Measurements from ENCODE around the gene ATP6V1F.
A peak's percentile ranks its signal among the peaks of the same experiment; 100 is the strongest.

Gene ATP6V1F

DNA sequence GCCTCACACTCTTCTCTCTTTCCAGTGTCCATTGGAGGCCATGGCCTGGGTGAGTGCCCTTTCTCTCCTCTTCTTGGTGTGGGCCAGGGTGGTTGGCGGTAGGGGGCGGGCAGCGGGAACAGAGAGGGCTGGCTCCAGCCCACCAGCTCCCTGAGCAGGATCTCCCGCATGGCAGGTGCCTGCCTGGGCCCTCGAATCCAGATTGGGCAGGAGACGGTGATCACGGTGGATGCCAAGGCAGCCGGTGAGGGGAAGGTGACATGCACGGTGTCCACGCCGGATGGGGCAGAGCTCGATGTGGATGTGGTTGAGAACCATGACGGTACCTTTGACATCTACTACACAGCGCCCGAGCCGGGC lies 13.5 kb upstream of the ATP6V1F start:
- DNase-seq (no peak), ATAC-seq (no peak)

DNA sequence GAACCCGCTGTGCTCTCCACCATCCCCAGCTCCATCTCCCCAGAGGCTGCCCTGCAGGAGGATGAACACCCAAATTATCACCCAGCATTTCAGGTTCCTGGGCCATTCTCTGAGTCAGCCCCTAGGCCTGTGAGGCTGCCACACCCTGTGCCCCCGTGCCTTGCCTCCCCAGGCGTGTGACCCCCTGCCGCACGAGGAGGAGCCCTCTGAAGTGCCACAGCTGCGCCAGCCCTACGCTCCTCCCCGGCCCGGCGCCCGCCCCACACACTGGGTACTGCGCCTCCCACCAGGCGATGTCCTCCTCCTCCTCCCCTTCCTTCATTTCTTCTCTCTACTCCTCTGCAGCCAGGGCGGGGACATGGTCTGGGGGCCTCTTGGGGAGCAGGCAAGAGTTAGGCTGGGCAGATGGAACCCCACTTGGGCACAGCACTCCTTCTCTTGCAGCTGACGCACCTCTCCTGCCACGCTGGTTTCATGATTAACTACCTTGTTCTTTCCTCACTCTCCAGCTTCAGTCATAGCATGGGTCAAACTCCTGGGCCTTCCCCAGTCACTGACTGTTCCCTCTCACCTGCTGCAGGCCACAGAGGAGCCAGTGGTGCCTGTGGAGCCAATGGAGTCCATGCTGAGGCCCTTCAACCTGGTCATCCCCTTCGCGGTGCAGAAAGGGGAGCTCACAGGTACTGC lies 12.7 kb upstream of the ATP6V1F start:
- ATAC-seq (no peak), DNase-seq (no peak)

DNA sequence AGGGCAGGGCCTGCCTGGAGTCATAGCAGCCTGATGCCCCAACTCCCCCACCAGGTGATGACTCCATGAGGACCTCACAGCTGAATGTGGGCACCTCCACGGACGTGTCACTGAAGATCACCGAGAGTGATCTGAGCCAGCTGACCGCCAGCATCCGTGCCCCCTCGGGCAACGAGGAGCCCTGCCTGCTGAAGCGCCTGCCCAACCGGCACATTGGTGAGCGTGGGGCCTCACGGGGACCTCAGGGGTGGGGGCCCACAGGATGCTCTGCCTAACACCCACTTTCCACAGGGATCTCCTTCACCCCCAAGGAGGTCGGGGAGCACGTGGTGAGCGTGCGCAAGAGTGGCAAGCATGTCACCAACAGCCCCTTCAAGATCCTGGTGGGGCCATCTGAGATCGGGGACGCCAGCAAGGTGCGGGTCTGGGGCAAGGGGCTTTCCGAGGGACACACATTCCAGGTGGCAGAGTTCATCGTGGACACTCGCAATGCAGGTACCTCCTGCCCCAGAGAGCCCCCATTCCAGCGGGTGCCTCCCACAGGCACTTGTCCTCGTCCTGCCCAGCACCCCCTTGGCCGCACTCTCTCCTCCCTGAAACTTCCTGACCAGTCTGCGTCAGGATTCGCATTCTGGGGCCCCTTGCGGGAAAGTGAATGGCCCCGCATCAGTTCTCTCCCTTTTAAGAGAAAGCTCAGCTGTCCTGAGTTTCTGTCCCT lies 10.0 kb upstream of the ATP6V1F start:
- ATAC-seq (no peak), DNase-seq (no peak)

- no peak for ATAC-seq
- DNase-seq = no peak
Measured at GRCh38 chr7:128853799-128854198, 8.9 kb upstream of the ATP6V1F start.

- ATAC-seq (no peak), DNase-seq (no peak)
Measured at GRCh38 chr7:128854396-128854795, 8.3 kb upstream of the ATP6V1F start.

- ATAC-seq (no peak), DNase-seq (no peak)
Measured at GRCh38 chr7:128855559-128855958, 7.1 kb upstream of the ATP6V1F start.

- DNase-seq (no peak), ATAC-seq (no peak)
Measured at GRCh38 chr7:128856001-128856718, 6.5 kb upstream of the ATP6V1F start.

DNA sequence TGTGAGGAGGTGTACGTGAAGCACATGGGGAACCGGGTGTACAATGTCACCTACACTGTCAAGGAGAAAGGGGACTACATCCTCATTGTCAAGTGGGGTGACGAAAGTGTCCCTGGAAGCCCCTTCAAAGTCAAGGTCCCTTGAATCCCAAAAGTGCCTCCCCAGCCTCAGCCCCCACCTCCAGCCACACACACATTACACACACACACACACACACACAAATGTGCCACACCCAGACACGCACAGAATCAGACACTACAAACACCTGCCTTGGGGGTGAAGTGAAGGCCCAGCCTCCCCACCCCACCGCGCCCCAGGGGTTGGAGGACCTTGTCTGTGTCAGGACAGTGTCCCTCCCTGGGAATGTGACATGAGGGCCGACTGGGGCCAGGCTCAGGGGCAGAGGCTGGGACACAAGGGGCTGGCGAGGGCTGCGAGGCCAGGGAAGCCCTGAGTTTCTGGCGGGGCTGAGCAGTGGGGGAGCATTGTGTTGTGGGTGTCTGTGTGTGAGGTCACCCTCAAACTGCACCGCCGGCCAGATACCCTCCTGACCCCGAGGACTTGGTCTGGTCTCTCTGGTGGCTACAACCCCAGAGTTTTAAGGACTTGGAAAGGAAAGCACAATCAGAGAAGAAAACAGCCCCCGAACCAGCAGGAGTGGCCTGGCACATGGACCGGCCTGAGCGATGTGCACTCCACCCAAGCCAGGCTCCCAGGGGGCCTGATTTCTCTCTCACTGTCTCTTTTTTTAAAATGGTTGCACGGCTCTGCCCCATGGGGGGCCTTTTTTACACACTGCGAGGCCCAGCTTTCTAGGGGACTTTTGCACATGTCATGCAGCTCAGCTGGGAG lies 4.0 kb upstream of the ATP6V1F start:
- ATAC-seq = no peak

GRCh38 chr7:128859232-128860157 lies 3.2 kb upstream of the ATP6V1F start:
- ATAC-seq = no peak
- DNase-seq = no peak

More for the DNA sequence above, 4.0 kb upstream of the ATP6V1F start:
- no peak for DNase-seq

DNA sequence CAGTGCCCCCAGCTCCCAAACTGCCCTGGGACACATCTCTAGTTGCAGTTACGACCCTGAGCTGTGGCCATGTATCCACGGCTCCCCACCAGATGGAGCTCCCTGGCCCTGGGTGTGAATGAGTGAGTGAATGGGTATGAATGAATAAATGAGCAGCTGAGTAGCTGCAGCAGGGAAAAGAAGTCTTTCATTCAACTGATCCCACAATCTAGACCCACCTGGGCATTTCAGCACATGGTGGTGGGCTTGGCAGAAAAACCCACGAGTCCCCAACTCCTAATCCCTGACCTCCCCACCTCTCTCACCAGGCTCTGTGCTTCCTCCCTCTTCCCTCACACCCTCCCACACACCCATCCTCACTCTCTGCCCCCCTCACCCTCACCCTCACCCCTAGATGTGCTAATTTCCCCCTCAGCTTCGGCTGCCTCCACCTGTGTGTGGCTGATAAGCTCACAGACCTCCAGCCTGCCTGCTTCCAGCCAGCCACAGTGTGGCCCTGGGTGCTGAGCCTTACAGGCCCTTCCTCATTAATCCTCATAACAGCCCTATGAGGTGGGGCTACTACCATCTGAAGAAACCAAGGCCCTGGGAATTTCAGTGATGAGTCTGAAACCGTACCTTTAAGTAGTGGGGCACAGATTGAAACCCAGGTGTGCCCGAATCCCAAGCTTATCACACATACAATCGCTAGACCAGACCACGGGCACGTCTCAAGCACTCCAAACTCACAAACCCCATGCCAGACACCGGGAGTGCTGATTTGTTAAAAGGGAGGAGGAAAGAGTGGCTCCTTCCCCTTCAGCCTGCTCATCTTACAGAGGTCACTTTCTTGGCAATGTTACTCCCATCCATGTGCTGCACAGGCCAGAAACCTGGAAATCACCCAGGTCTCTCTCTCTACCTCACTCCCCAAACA lies 2.2 kb upstream of the ATP6V1F start:
- no peak for DNase-seq
- no peak for ATAC-seq

DNA sequence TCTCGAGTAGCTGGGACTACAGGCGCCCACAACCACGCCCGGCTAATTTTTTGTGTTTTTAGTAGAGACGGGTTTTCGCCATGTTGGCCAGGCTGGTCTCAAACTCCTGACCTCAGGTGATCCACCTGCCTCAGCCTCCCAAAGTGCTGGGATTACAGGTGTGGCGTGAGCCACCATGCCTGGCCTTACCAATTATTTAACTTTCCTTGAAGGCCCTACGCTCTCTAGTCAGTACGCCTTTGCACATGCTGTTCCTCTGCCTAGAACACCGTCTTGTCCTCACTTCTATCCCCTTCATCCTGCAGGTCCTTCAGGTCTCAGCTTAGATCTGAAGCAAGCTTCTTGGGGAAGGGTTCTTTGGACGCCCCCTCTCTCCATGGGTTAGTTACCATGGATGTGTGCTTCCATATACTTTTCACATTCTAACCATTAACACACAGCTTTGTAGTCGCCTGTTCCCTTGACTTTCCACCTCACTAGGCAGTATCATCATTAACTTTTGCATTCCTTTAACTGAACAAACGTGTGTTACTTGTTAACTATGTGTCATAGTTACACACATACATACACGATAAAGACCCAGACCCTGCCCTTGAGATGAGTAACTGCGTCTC lies 592 bp upstream of the ATP6V1F start:
- DNase-seq (no peak), ATAC-seq (no peak)

- peak; percentile 30 for ATAC-seq
- DNase-seq = peak; percentile 54
Measured at GRCh38 chr7:128863433-128863989, 855 bp downstream of the ATP6V1F start.

GRCh38 chr7:128865303-128865702 lies 2.6 kb downstream of the ATP6V1F start:
- DNase-seq (no peak), ATAC-seq (no peak)

- no peak for DNase-seq
- no peak for ATAC-seq
Measured at GRCh38 chr7:128865996-128866877, 3.6 kb downstream of the ATP6V1F start.

DNA sequence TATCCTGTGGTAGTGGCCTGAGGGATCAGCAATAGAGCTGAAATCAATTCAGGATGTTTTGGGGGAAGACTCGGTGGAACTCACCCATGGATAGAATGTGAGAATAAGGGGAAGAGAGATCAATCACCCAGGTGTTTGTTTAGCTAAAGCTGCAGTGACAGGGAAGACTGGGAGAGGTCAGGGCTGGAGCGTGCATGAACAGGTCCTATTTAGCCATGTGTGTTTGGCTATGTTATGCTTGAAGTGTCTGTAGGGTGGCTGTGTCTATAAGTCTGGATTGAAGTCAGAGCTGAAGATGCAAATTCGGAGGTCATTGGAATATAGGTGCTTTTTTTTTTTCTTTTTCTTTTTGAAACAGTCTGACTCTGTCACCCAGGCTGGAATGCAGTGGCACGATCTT lies 4.6 kb downstream of the ATP6V1F start:
- DNase-seq (no peak), ATAC-seq (no peak)

GRCh38 chr7:128867842-128868623 lies 5.4 kb downstream of the ATP6V1F start:
- DNase-seq = no peak
- no peak for ATAC-seq

GRCh38 chr7:128868624-128869137 lies 6.0 kb downstream of the ATP6V1F start:
- ATAC-seq (no peak), DNase-seq (no peak)
